Measurements from ENCODE around the gene ARHGEF28. TPM values are rescaled to one million over a fixed set of nuclear protein-coding genes. Genes with fewer than 3 reads are reported as not detected.

The ARHGEF28 gene
- total and polyA plus RNA-seq, 9 of the 15 experiments (the other 6 are each of a cell fraction or from before 2014, with no cell fraction given) = 0.27 TPM; not detected in 8

- TF ChIP-seq PBX2 (CRISPR knock-in tag; IDR thresholded peaks at IDR 0.05; ENCODE audit: low read depth) (no peak), PBX2 (tag; conservative IDR thresholded peaks at IDR 0.05; ENCODE audit: low read depth) (no peak), TCF7L2 (IDR thresholded peaks at IDR 0.05; ENCODE audit: low read depth, low read length) (no peak), MEF2A (IDR thresholded peaks at IDR 0.05; ENCODE audit: control insufficient read depth, low read depth, low read length) (no peak)
These were observed 10.9 kb upstream of the ARHGEF28 start (continued) for GRCh38 chr5:73615085-73615484.

- no peak for DNase-seq (ENCODE audit: extremely low read depth in 1 of 4, low spot score in 3 of 4)
- H3K4me3 ChIP-seq = no peak overlapping the region
- no peaks in the 10 kb centered on the region for H3K9me1 ChIP-seq (ENCODE audit: control insufficient read depth, insufficient read depth, low read length)
- no peaks in the 10 kb centered on the region for H3K4me1 ChIP-seq (replicated peaks in 1 of 2; ENCODE audit: control insufficient read depth in 2 of 2, insufficient read depth in 2 of 2, low read length in 2 of 2)
- intact Hi-C loops (cut with micrococcal nuclease) (no loop called here), in situ Hi-C loops (cut with MboI) (no loop called here)
- H3K36me3 ChIP-seq (ENCODE audit: control insufficient read depth, insufficient read depth, low read length) = no peaks in the 10 kb centered on the region
- POLR2A ChIA-PET = no interaction called here
- H2AFZ ChIP-seq (ENCODE audit: low read depth, low read length) = no peak overlapping the region
- no peaks in the 10 kb centered on the region for H3K9me3 ChIP-seq (replicated peaks; ENCODE audit: control insufficient read depth, insufficient read depth, low read depth, low read length)
- H3K4me2 ChIP-seq (ENCODE audit: insufficient read depth, low read length) = no peak overlapping the region
- H3K27me3 ChIP-seq (ENCODE audit: control insufficient read depth in 2 of 2, insufficient read depth in 2 of 2, low read length in 2 of 2) = peaks cover 7 to 11% of the 10 kb centered on the region in 2 experiments; a peak in 2 of 5 replicates
- no peak overlapping the region for H3K9ac ChIP-seq (ENCODE audit: insufficient read depth in 1 of 2, low read depth in 2 of 2, low read length in 2 of 2)
- no peaks in the 10 kb centered on the region for H3K79me2 ChIP-seq (ENCODE audit: control insufficient read depth, insufficient read depth, low read length)
- FAIRE-seq = no peak
- H4K20me1 ChIP-seq (replicated peaks; ENCODE audit: control insufficient read depth, insufficient read depth, low read length) = no peaks in the 10 kb centered on the region
- no TSS peak for BruUV-seq (replicated peaks)
- no peak overlapping the region for H3K27ac ChIP-seq (ENCODE audit: extremely low read depth, low read depth, low read length)
- CTCF ChIA-PET (ENCODE audit: low intra/inter-chr PET ratio) = no interaction called here
- WGBS (ENCODE audit: insufficient coverage, low coverage, missing lambda C conversion rate) = 0% methylated on average over 4 of the region's 4 CpGs
- ATAC-seq = no peak
- no peak for TF ChIP-seq ZFX (CRISPR knock-in tag; IDR thresholded peaks at IDR 0.05)
- TF ChIP-seq ZNF717 (CRISPR knock-in tag; IDR thresholded peaks at IDR 0.05) = no peak
- TF ChIP-seq SMARCC2 (IDR thresholded peaks at IDR 0.05; ENCODE audit: low read depth) = no peak
- TF ChIP-seq ZNF217 (CRISPR knock-in tag; IDR thresholded peaks at IDR 0.05) = no peak
- no peak for TF ChIP-seq XRCC4 (IDR thresholded peaks at IDR 0.05; ENCODE audit: extremely low read depth, insufficient read depth, insufficient read length)
These were observed 10.0 kb upstream of the ARHGEF28 start for GRCh38 chr5:73615947-73616346.
